ENCODE data around the gene LSMEM2. TPM values are rescaled to one million over a fixed set of nuclear protein-coding genes. Genes with fewer than 3 reads are reported as not detected.
A peak's percentile ranks its signal among the peaks of the same experiment; 100 is the strongest.

LSMEM2 gene
- total RNA-seq, 1 donor from 2014 or later, result not detected

- H3K27me3 Mint-ChIP-seq (ENCODE audit: insufficient read depth), result no peaks in the 10 kb centered on the region
- peak; percentile 81 for DNase-seq (ENCODE audit: low spot score)
- peak overlapping the region; percentile 83 for H3K27ac Mint-ChIP-seq
- H3K4me1 Mint-ChIP-seq (ENCODE audit: low read depth), result peaks cover 35% of the 10 kb centered on the region
- H3K36me3 Mint-ChIP-seq (ENCODE audit: low read depth), result peaks cover 17% of the 10 kb centered on the region
- peak overlapping the region; percentile 79 for H3K4me3 Mint-ChIP-seq
- no peaks in the 10 kb centered on the region for H3K9me3 Mint-ChIP-seq
- intact Hi-C loops (cut with micrococcal nuclease), result loop anchor here (1.0 kb wide), 5 partner anchors 16 to 129 kb away; partner anchors contain the start of genes HYAL3, IFRD2, NAA80 and TMEM115
Measured at GRCh38 chr3:50321336-50322114, 42.6 kb downstream of the LSMEM2 start.

DNA sequence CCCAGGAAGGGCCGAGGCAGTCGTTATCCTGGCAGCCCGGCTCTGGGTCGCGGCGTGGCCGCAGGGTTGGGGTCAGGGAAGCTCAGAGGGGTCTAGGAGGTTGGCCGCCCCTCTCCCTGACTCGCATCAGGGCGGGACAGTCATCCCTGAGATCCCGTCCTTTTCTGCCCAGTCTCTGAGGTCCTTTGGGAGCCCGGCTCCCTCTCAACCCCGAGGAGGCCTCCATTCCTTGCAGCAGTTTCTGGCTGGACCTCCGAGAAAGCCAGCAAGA is 43.2 kb downstream of the LSMEM2 start:
- H3K27me3 Mint-ChIP-seq (ENCODE audit: insufficient read depth), result no peaks in the 10 kb centered on the region
- peaks cover 17% of the 10 kb centered on the region for H3K36me3 Mint-ChIP-seq (ENCODE audit: low read depth)
- H3K27ac Mint-ChIP-seq, result peak overlapping the region; percentile 83
- no peak overlapping the region for H3K4me3 Mint-ChIP-seq
- no peak for DNase-seq (ENCODE audit: low spot score)
- intact Hi-C loops (cut with micrococcal nuclease), result no loop called here
- H3K9me3 Mint-ChIP-seq, result no peaks in the 10 kb centered on the region
- H3K4me1 Mint-ChIP-seq (ENCODE audit: low read depth), result peaks cover 36% of the 10 kb centered on the region

GRCh38 chr3:50322386-50323091 is 43.7 kb downstream of the LSMEM2 start, which contains the start of gene HYAL2:
TSS of gene HYAL2 (minus strand) at chr3:50322745. CDS start at chr3:50320489, 2,256 bp downstream.
- H3K36me3 Mint-ChIP-seq (ENCODE audit: low read depth), result peaks cover 17% of the 10 kb centered on the region
- H3K27me3 Mint-ChIP-seq (ENCODE audit: insufficient read depth), result no peaks in the 10 kb centered on the region
- DNase-seq (ENCODE audit: low spot score), result no peak
- peaks cover 39% of the 10 kb centered on the region for H3K4me1 Mint-ChIP-seq (ENCODE audit: low read depth)
- H3K4me3 Mint-ChIP-seq, result peak within 1 kb of the TSS; percentile 79
- H3K27ac Mint-ChIP-seq, result peak within 1 kb of the TSS; percentile 83
- intact Hi-C loops (cut with micrococcal nuclease), result no loop called here
- H3K9me3 Mint-ChIP-seq, result no peaks in the 10 kb centered on the region

DNA sequence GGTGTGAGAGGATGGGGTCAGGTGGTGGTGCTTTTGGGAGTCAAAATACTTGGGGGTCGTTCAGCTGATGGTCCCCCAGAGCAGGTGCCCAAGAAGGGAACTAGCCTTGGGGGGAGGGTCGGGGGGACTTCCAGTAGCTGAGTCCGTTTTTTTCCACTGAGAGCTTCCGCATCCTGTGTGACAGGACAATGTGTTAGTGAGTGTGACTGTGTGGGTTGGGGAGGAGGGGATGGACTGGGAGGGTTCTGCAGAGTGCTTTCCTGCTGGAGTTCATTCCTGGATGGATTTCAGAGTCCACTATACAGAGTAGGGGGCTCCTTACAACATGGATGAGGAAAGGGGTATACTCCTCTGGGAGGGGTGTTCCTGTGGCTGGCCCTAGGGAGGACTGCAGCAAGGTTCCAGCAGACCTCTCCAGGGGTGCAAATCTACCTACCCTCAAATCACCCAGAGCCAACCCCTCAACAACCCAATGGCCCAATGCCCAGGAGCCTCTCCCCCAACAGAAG is 44.3 kb downstream of the LSMEM2 start:
- Mint-ChIP-seq H3K27ac (peak overlapping the region; percentile 18), H3K4me1 (ENCODE audit: low read depth) (peaks cover 39% of the 10 kb centered on the region), H3K27me3 (ENCODE audit: insufficient read depth) (no peaks in the 10 kb centered on the region), H3K4me3 (no peak overlapping the region), H3K9me3 (no peaks in the 10 kb centered on the region), H3K36me3 (ENCODE audit: low read depth) (peaks cover 16% of the 10 kb centered on the region)
- intact Hi-C loops (cut with micrococcal nuclease), result no loop called here
- no peak for DNase-seq (ENCODE audit: low spot score)

- Mint-ChIP-seq H3K4me1 (ENCODE audit: low read depth) (peaks cover 39% of the 10 kb centered on the region), H3K27ac (no peak overlapping the region), H3K9me3 (no peaks in the 10 kb centered on the region), H3K27me3 (ENCODE audit: insufficient read depth) (no peaks in the 10 kb centered on the region), H3K4me3 (no peak overlapping the region), H3K36me3 (ENCODE audit: low read depth) (peaks cover 17% of the 10 kb centered on the region)
- intact Hi-C loops (cut with micrococcal nuclease), result loop anchor here (1.0 kb wide), 1 partner anchor 49 kb away; no protein-coding TSS in a partner anchor
- DNase-seq (ENCODE audit: low spot score), result no peak
Measured at GRCh38 chr3:50323614-50324199, 44.8 kb downstream of the LSMEM2 start.

DNA sequence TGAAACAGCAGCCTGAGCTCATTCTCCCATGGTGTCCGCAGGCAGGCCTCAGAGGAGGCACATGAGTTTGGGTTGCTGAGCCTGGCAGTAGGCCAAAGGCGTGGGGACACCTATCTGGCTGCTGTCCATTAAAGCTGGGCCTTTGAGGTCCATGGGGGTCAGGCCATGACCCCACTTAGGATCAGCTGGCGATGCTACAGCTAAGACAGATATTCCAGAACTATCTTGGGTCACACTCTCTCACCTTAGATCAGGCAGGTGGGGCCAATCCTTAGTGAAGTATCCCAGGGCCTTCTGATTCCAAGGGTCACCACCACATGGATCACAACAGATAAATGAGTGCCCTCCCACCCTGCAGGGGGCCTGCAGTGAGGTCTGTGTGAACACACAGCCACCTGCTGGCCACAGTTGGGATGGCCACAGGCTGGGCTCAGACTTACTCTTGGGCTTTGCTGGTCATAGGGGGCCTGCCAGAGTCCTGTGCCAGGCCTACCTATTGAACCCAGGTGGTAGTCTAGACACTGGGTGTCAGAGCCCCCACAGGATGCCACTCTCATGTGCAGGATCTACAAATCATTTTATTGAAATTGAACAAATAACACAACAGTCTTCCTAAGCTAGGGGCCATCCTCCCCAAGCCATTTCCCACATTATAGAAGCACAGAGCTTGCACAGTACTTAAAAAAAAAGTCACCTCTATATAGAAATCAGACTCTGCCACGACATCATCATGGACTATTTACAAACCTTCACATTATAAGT is 45.6 kb downstream of the LSMEM2 start:
- Mint-ChIP-seq H3K9me3 (no peaks in the 10 kb centered on the region), H3K27ac (peak overlapping the region; percentile 23), H3K27me3 (ENCODE audit: insufficient read depth) (no peaks in the 10 kb centered on the region), H3K4me1 (ENCODE audit: low read depth) (peaks cover 36% of the 10 kb centered on the region), H3K36me3 (ENCODE audit: low read depth) (peaks cover 11% of the 10 kb centered on the region), H3K4me3 (no peak overlapping the region)
- DNase-seq (ENCODE audit: low spot score), result peak; percentile 54
- intact Hi-C loops (cut with micrococcal nuclease), result loop anchor here (1.0 kb wide), 1 partner anchor 50 kb away; no protein-coding TSS in a partner anchor

DNA sequence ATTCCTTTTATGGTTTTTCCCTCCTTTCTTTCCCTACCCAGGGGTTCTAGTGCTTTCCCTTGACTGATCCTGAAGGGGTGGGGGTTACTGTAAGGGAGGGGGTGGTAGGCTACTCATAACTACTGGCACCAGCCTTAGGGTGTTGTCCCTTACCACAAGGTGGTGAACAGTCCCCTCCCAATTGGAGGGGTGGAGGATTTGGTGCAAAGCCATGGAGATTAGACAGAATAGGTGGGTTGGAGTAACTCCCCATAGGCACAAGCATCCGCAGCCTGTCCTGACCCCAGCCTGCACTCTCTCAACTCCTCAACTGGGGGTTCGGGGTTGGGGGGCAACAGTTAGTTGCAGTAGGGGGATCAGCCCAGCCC is 46.2 kb downstream of the LSMEM2 start:
- Mint-ChIP-seq H3K27me3 (ENCODE audit: insufficient read depth) (no peaks in the 10 kb centered on the region), H3K4me1 (ENCODE audit: low read depth) (peaks cover 32% of the 10 kb centered on the region), H3K36me3 (ENCODE audit: low read depth) (peaks cover 14% of the 10 kb centered on the region), H3K9me3 (no peaks in the 10 kb centered on the region), H3K4me3 (peak overlapping the region; percentile 15), H3K27ac (peak overlapping the region; percentile 23)
- intact Hi-C loops (cut with micrococcal nuclease), result no loop called here
- no peak for DNase-seq (ENCODE audit: low spot score)

- H3K27ac Mint-ChIP-seq, result no peak overlapping the region
- H3K27me3 Mint-ChIP-seq (ENCODE audit: insufficient read depth), result no peaks in the 10 kb centered on the region
- intact Hi-C loops (cut with micrococcal nuclease), result no loop called here
- DNase-seq (ENCODE audit: low spot score), result no peak
- peak overlapping the region; percentile 93 for H3K4me3 Mint-ChIP-seq
- H3K36me3 Mint-ChIP-seq (ENCODE audit: low read depth), result peaks cover 17% of the 10 kb centered on the region
- H3K4me1 Mint-ChIP-seq (ENCODE audit: low read depth), result peaks cover 27% of the 10 kb centered on the region
- H3K9me3 Mint-ChIP-seq, result no peaks in the 10 kb centered on the region
Measured at GRCh38 chr3:50325497-50326181, 46.8 kb downstream of the LSMEM2 start.

DNA sequence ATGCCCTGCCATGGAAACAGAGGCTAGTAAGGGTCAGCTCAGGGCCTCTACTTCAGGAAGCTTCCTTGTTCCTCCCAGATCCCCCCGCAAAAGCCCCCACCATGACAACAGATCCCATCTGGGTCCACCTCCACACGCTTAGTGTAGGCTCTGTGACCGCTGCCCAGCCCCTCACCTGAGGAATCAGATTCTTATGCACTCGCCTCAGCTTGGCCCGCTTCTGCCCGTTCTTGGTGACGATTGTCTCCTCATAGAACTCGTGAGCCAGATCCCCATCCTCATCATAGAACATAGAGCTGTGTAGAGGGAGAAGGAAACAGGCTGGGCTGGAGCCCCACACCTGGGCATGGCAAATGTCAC is 47.3 kb downstream of the LSMEM2 start:
- H3K9me3 Mint-ChIP-seq, result no peaks in the 10 kb centered on the region
- peak overlapping the region; percentile 93 for H3K4me3 Mint-ChIP-seq
- peaks cover 25% of the 10 kb centered on the region for H3K4me1 Mint-ChIP-seq (ENCODE audit: low read depth)
- intact Hi-C loops (cut with micrococcal nuclease), result no loop called here
- H3K27me3 Mint-ChIP-seq (ENCODE audit: insufficient read depth), result no peaks in the 10 kb centered on the region
- DNase-seq (ENCODE audit: low spot score), result no peak
- H3K36me3 Mint-ChIP-seq (ENCODE audit: low read depth), result peaks cover 22% of the 10 kb centered on the region
- no peak overlapping the region for H3K27ac Mint-ChIP-seq

GRCh38 chr3:50327129-50327528 is 48.2 kb downstream of the LSMEM2 start:
- H3K36me3 Mint-ChIP-seq (ENCODE audit: low read depth), result peaks cover 27% of the 10 kb centered on the region
- H3K4me1 Mint-ChIP-seq (ENCODE audit: low read depth), result peaks cover 25% of the 10 kb centered on the region
- H3K27me3 Mint-ChIP-seq (ENCODE audit: insufficient read depth), result no peaks in the 10 kb centered on the region
- H3K4me3 Mint-ChIP-seq, result peak overlapping the region; percentile 93
- no peak for DNase-seq (ENCODE audit: low spot score)
- no peaks in the 10 kb centered on the region for H3K9me3 Mint-ChIP-seq
- intact Hi-C loops (cut with micrococcal nuclease), result no loop called here
- H3K27ac Mint-ChIP-seq, result peak overlapping the region; percentile 72

DNA sequence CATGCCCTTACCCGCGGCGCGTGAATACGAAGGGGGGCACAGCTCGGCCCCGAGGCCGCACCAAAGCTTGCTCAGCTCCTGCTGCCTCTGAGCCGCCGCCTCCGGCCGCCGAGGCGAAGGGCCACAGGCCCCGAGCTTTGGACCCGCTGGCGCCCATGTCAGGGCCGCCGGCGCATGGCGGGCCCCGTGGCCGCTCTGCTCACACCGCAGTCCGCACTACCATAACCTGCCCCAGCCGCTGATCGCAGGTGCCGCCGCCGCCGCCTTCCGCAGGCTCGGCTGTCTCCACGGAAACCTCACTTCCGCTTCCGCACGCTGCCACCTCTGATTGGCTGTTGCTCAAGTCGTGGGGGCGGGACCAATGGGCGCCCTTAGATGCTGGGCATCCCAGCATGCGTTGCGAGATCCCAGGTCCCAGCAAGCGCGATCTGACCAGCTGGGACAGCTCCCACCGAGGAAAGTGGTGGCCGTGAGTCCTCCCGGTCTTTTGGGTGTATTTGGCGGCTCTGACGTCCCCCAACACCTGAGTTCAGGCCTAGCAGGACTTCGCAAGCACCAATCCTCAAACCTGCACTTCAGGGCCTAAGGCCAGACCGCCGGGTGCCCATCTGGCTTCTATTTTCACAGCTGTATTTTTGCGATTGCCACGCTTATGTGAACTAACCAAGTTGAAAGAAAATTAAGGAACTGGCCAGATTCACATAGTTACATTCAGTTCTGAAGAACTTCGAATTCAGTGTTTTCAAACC is 49.2 kb downstream of the LSMEM2 start, which contains the start of gene TUSC2:
Gene TUSC2, minus strand, starts transcription at position 281 of the 749 bp plus-strand sequence. Its CDS starts 124 bp downstream, at position 157.
- peak; percentile 92 for DNase-seq (ENCODE audit: low spot score)
- intact Hi-C loops (cut with micrococcal nuclease), result loop anchor here (1.0 kb wide), 4 partner anchors 8 to 36 kb away; partner anchors contain the start of genes HYAL3, IFRD2 and NAA80
- Mint-ChIP-seq H3K27me3 (ENCODE audit: insufficient read depth) (no peaks in the 10 kb centered on the region), H3K36me3 (ENCODE audit: low read depth) (peaks cover 29% of the 10 kb centered on the region), H3K4me3 (peak within 1 kb of the TSS; percentile 93), H3K27ac (peak within 1 kb of the TSS; percentile 88), H3K9me3 (no peaks in the 10 kb centered on the region), H3K4me1 (ENCODE audit: low read depth) (peaks cover 25% of the 10 kb centered on the region)

Data from activated T-helper 1 cell treated with anti-CD3 and anti-CD28 coated beads, Interleukin-12 subunit alpha, Interleukin-12 subunit beta, Interleukin-2, Interleukin-4 antibody, amounts not matched to agents 30 ng/mL and 10 ng/mL and 1 ng/mL, durations not matched to agents 14 hours and 24 hours and 36 hours (primary cell).